HCT116 (cell line): ENCODE data around the gene HYAL1. TPM values are rescaled to one million over a fixed set of nuclear protein-coding genes. Genes with fewer than 3 reads are reported as not detected.
A peak's percentile ranks its signal among the peaks of the same experiment; 100 is the strongest.

Source experiments
- ATAC-seq: fragments of 200-7000 bp; cut with Tn5 transposase; 2 replicates; pipeline ENCODE4 v1.9.1; 2020; ENCODE audit warnings: mild to moderate bottlenecking, moderate library complexity
- BruUV-seq: library from RNA; stranded (reverse); fragments of 400-500 nt; replicated peaks from 2 replicates; lab custom pipeline; 2021; lab: Mats Ljungman, UMichigan
- CTCF ChIA-PET: fragments of 300-600 bp; sonication (Branson Sonifier 250); formaldehyde crosslinking; loops from one replicate; lab custom pipeline; 2021; ENCODE audit warnings: antibody characterized with exemption; lab: Charles Lee
- POLR2A ChIA-PET: fragments of 300-600, 350-600 bp; sonication (Branson Sonifier 250); formaldehyde crosslinking; loops from one replicate; lab custom pipeline; 2021; ENCODE audit warnings: antibody characterized with exemption; lab: Charles Lee
- RAD21 ChIA-PET, 2 experiments: fragments of 300-600 bp; sonication (Branson Sonifier 250); formaldehyde crosslinking; loops; one replicate each; lab custom pipeline; 2023; ENCODE audit warnings: low total read pairs in 2 of 2; ENCODE audit not compliant: uncharacterized antibody in 2 of 2, unreplicated experiment in 2 of 2, low non-redundant PET in 1 of 2; lab: Charles Lee
- DNase-seq: peaks from one replicate; pipeline ENCODE4 v3.0.0-alpha.2; 2010; ENCODE audit warnings: low read depth, low spot score
- H2AFZ ChIP-seq: fragments of 200-600 bp; shearing (Covaris generic), sonication (generic); 2 replicates; pipeline ENCODE4 v1.6.1; 2017; ENCODE audit warnings: low read depth, mixed run types, mixed read lengths, antibody characterized with exemption, low read length; ENCODE audit not compliant: poor library complexity, severe bottlenecking
- H3K27ac ChIP-seq: 2 replicates; pipeline ENCODE4 v1.5.1; 2012; ENCODE audit warnings: low read depth, low read length
- H3K27me3 ChIP-seq: fragments of 200-600 bp; sonication (generic); 2 replicates; pipeline ENCODE4 v1.6.1; 2016; ENCODE audit warnings: mixed run types, low read length, mixed read lengths; ENCODE audit not compliant: insufficient read depth
- H3K36me3 ChIP-seq, 2 experiments: fragments of 200-500 bp in 1 of 2; fragments of 200-600 bp in 1 of 2; sonication (Bioruptor generic) in 1 of 2; sonication (generic) in 1 of 2; 2 replicates each; pipeline versions ENCODE4 v1.5.1 to v1.6.1; 2014 to 2016; ENCODE audit warnings: low read length in 2 of 2, inconsistent platforms in 1 of 2, mixed read lengths in 1 of 2, mixed run types in 1 of 2; ENCODE audit not compliant: insufficient read depth in 2 of 2, control insufficient read depth in 1 of 2
- H3K4me1 ChIP-seq, 2 experiments: fragments of 200-600 bp in 1 of 2; sonication (generic) in 1 of 2; 2 replicates each; pipeline versions ENCODE4 v1.5.1 to v1.6.1; 2012 to 2017; ENCODE audit warnings: low read length in 2 of 2, inconsistent platforms in 1 of 2, mild to moderate bottlenecking in 1 of 2, mixed read lengths in 1 of 2, mixed run types in 1 of 2, moderate library complexity in 1 of 2; ENCODE audit not compliant: insufficient read depth in 2 of 2, control insufficient read depth in 1 of 2
- H3K4me2 ChIP-seq: fragments of 200-600 bp; sonication (generic); 2 replicates; pipeline ENCODE4 v1.6.1; 2017; ENCODE audit warnings: mixed run types, low read length, mixed read lengths
- H3K4me3 ChIP-seq, 2 experiments: fragments of 200-600 bp in 1 of 2; sonication (generic) in 1 of 2; replicated peaks in 1 of 2; 2 replicates each; pipeline ENCODE4 v1.5.1; 2011 to 2016; ENCODE audit warnings: low read length in 2 of 2, control low read depth in 1 of 2, low read depth in 1 of 2, mild to moderate bottlenecking in 1 of 2, mixed read lengths in 1 of 2, mixed run types in 1 of 2
- H3K79me2 ChIP-seq: fragments of 200-600 bp; sonication (generic); 2 replicates; pipeline ENCODE4 v1.6.1; 2017; ENCODE audit warnings: mild to moderate bottlenecking, mixed run types, low read length, moderate library complexity, mixed read lengths; ENCODE audit not compliant: insufficient read depth
- H3K9ac ChIP-seq: fragments of 200-600 bp; sonication (generic); 2 replicates; pipeline ENCODE4 v1.6.1; 2016; ENCODE audit warnings: low read length, mixed read lengths
- H3K9me2 ChIP-seq: fragments of 200-600 bp; sonication (generic), shearing (Covaris generic); 2 replicates; pipeline ENCODE4 v1.6.1; 2017; ENCODE audit warnings: mixed run types, mild to moderate bottlenecking, moderate library complexity; ENCODE audit not compliant: insufficient read depth
- H3K9me3 ChIP-seq, 2 experiments: fragments of 200-500 bp in 1 of 2; fragments of 200-600 bp in 1 of 2; sonication (Bioruptor generic) in 1 of 2; sonication (generic) in 1 of 2; 2 replicates each; pipeline ENCODE4 v1.6.1; 2014 to 2017; ENCODE audit warnings: low read length in 2 of 2, mixed read lengths in 2 of 2, inconsistent platforms in 1 of 2, low read depth in 1 of 2, mild to moderate bottlenecking in 1 of 2, mixed run types in 1 of 2, moderate library complexity in 1 of 2; ENCODE audit not compliant: control insufficient read depth in 1 of 2, insufficient read depth in 1 of 2
- H4K20me1 ChIP-seq: fragments of 200-600 bp; sonication (generic), shearing (Covaris generic); 2 replicates; pipeline ENCODE4 v1.6.1; 2017; ENCODE audit warnings: mixed run types, mild to moderate bottlenecking, moderate library complexity; ENCODE audit not compliant: insufficient read depth
- ATF3 ChIP-seq: IDR thresholded peaks from 2 replicates; pipeline ENCODE4 v1.6.1; 2012
- CBX3 ChIP-seq: IDR thresholded peaks from 2 replicates; pipeline ENCODE4 v1.6.1; 2012; ENCODE audit warnings: low read depth
- CEBPB ChIP-seq: IDR thresholded peaks from 2 replicates; pipeline ENCODE4 v1.6.1; 2012; ENCODE audit warnings: low read depth
- CTCF ChIP-seq, 3 experiments: fragments of 200-600 bp in 1 of 3; sonication (generic) in 1 of 3; IDR thresholded peaks in 2 of 3; conservative IDR thresholded peaks in 1 of 3; 2 replicates each; pipeline ENCODE4 v1.5.1; 2012 to 2017; ENCODE audit warnings: low read depth in 2 of 3, low read length in 2 of 3, antibody characterized with exemption in 1 of 3, borderline replicate concordance in 1 of 3, control low read depth in 1 of 3, mild to moderate bottlenecking in 1 of 3, mixed read lengths in 1 of 3, mixed run types in 1 of 3, moderate library complexity in 1 of 3; ENCODE audit not compliant: insufficient read depth in 1 of 3
- EGR1 ChIP-seq: IDR thresholded peaks from 2 replicates; pipeline ENCODE4 v1.6.1; 2012; ENCODE audit warnings: low read depth
- ELF1 ChIP-seq: IDR thresholded peaks from 2 replicates; pipeline ENCODE4 v1.6.1; 2012; ENCODE audit warnings: low read depth, borderline replicate concordance
- EZH2 ChIP-seq: fragments of 200-600 bp; sonication (generic); IDR thresholded peaks from 2 replicates; pipeline ENCODE4 v1.6.1; 2017; ENCODE audit warnings: antibody characterized with exemption, mixed run types
- EZH2phosphoT487 ChIP-seq: fragments of 200-600 bp; IDR thresholded peaks from 2 replicates; pipeline ENCODE4 v1.6.1; 2018; ENCODE audit warnings: antibody characterized with exemption, borderline replicate concordance
- FOSL1 ChIP-seq: IDR thresholded peaks from 2 replicates; pipeline ENCODE4 v1.6.1; 2012; ENCODE audit warnings: low read depth
- JUND ChIP-seq: IDR thresholded peaks from 2 replicates; pipeline ENCODE4 v1.6.1; 2012
- MAX ChIP-seq: IDR thresholded peaks from 2 replicates; pipeline ENCODE4 v1.6.1; 2012
- POLR2A ChIP-seq: IDR thresholded peaks from 2 replicates; pipeline ENCODE4 v1.7.0; 2011; ENCODE audit warnings: borderline replicate concordance; ENCODE audit not compliant: insufficient read depth, insufficient read length; ENCODE audit errors: extremely low read depth
- POLR2AphosphoS5 ChIP-seq: IDR thresholded peaks from 2 replicates; pipeline ENCODE4 v1.6.1; 2011; ENCODE audit warnings: mild to moderate bottlenecking, low read depth, low read length, moderate library complexity
- SP1 ChIP-seq: IDR thresholded peaks from 2 replicates; pipeline ENCODE4 v1.6.1; 2012; ENCODE audit warnings: low read depth
- SRF ChIP-seq: IDR thresholded peaks from 2 replicates; pipeline ENCODE4 v1.6.1; 2012; ENCODE audit warnings: low read depth
- TCF7L2 ChIP-seq: IDR thresholded peaks from 2 replicates; pipeline ENCODE4 v1.7.0; 2011; ENCODE audit warnings: borderline replicate concordance, inconsistent platforms; ENCODE audit not compliant: insufficient read depth, insufficient read length; ENCODE audit errors: extremely low read depth
- YY1 ChIP-seq: IDR thresholded peaks from 2 replicates; pipeline ENCODE4 v1.6.1; 2011; ENCODE audit warnings: low read length, low read depth, moderate library complexity, mild to moderate bottlenecking; ENCODE audit not compliant: insufficient replicate concordance; ENCODE audit errors: extremely low read depth
- ZBTB33 ChIP-seq: IDR thresholded peaks from 2 replicates; pipeline ENCODE4 v1.6.1; 2011; ENCODE audit warnings: mild to moderate bottlenecking, low read length, moderate library complexity; ENCODE audit not compliant: insufficient replicate concordance; ENCODE audit errors: extremely low read depth
- ZFX ChIP-seq: fragments of 450-650 bp; IDR thresholded peaks from 2 replicates; pipeline ENCODE4 v1.6.1; 2017
- intact Hi-C: fragments of 100-400 bp; cut with micrococcal nuclease; formaldehyde crosslinking; loops from 2 replicates; pipeline ENCODE4 v1.10.0; 2022
- total RNA-seq: library from RNA; stranded (reverse); gene quantifications from one replicate; pipeline ENCODE4 v1.2.1, GENCODE V29; 2021; ENCODE audit not compliant: unreplicated experiment

The HYAL1 gene
- total RNA-seq, 1 experiment from 2014 or later = 6.1 TPM

- Histone ChIP-seq H3K4me2 (peak overlapping the region; percentile 80), H3K79me2 (no peaks in the 10 kb centered on the region), H3K27ac (peak overlapping the region; percentile 88), H4K20me1 (no peaks in the 10 kb centered on the region), H3K9ac (peak overlapping the region; percentile 62), H3K36me3 (no peaks in the 10 kb centered on the region), H3K9me3 (no peaks in the 10 kb centered on the region), H2AFZ (no peak overlapping the region), H3K27me3 (no peaks in the 10 kb centered on the region), H3K4me1 (peaks cover 82 to 95% of the 10 kb centered on the region in 2 experiments), H3K4me3 (no peak overlapping the region; a peak in 1 of 4 replicates), H3K9me2 (no peaks in the 10 kb centered on the region)
- ChIA-PET POLR2A (interaction anchor here (1.1 kb wide), 1 partner anchor 33 kb away, joined by 5 read pairs; the partner anchor contains the start of gene GNAI2), CTCF (interaction anchor here (1.6 kb wide), 1 partner anchor 33 kb away, joined by 5 read pairs; the partner anchor contains the start of gene GNAI2), RAD21 (no interaction called here)
- BruUV-seq = no TSS peak
- intact Hi-C loops = loop anchor here (1.0 kb wide), 1 partner anchor 41 kb away; no protein-coding TSS in a partner anchor
- ATAC-seq (no peak), DNase-seq (no peak)
- TF ChIP-seq POLR2A (no peak), YY1 (no peak), EZH2 (no peak), CEBPB (no peak), SRF (no peak), MAX (no peak), ZBTB33 (no peak), CTCF (IDR thresholded peaks at IDR 0.05 in 2 of 3, conservative IDR thresholded peaks at IDR 0.05 in 1 of 3; ENCODE audit: borderline replicate concordance in 1 of 3, insufficient read depth in 1 of 3, low read depth in 2 of 3, low read length in 2 of 3) (no peak), ATF3 (no peak), POLR2AphosphoS5 (no peak), EGR1 (no peak), CBX3 (no peak), SP1 (no peak), ELF1 (no peak), TCF7L2 (no peak), FOSL1 (no peak), ZFX (no peak), JUND (no peak), EZH2phosphoT487 (no peak)
These were observed 35.1 kb downstream of the HYAL1 start for GRCh38 chr3:50268276-50268675.
